C4-2B (cell line): Measurements from ENCODE around the gene MEN1.

Experiments used
- ZFX ChIP-seq: fragments of 450-650 bp; IDR thresholded peaks from 2 replicates; pipeline ENCODE4 v1.6.1; 2017
- TF ChIP-seq, protein P1 (sequence below): fragments of 450-650 bp; conservative IDR thresholded peaks from 2 replicates; pipeline ENCODE4 v1.5.1; 2017; ENCODE audit warnings: mild to moderate bottlenecking

DNA sequence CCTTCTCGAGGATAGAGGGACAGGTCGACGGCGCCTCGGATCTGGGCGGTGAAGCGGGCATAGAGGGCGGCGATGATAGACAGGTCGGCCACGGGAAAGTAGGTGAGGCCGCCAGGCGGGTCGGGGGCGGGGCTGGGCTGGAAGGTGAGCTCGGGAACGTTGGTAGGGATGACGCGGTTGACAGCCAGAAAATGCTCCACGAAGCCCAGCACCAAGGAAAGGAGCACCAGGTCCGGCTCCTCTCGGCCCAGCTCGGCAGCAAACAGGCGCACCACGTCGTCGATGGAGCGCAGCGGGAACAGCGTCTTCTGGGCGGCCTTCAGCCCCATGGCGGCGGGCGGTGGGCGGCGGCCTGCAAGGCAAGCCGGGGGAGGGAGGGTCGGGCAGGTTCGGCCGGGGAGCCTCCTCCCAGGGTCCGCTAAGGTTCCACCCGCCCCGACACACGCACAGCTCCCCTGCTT, 540 bp downstream of the MEN1 start:
- TF ChIP-seq, protein P1, sequence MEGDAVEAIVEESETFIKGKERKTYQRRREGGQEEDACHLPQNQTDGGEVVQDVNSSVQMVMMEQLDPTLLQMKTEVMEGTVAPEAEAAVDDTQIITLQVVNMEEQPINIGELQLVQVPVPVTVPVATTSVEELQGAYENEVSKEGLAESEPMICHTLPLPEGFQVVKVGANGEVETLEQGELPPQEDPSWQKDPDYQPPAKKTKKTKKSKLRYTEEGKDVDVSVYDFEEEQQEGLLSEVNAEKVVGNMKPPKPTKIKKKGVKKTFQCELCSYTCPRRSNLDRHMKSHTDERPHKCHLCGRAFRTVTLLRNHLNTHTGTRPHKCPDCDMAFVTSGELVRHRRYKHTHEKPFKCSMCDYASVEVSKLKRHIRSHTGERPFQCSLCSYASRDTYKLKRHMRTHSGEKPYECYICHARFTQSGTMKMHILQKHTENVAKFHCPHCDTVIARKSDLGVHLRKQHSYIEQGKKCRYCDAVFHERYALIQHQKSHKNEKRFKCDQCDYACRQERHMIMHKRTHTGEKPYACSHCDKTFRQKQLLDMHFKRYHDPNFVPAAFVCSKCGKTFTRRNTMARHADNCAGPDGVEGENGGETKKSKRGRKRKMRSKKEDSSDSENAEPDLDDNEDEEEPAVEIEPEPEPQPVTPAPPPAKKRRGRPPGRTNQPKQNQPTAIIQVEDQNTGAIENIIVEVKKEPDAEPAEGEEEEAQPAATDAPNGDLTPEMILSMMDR, result no peak
- no peak for TF ChIP-seq ZFX
